ENCODE data around the gene ITPRID1. TPM values are rescaled to one million over a fixed set of nuclear protein-coding genes. Genes with fewer than 3 reads are reported as not detected.

The ITPRID1 gene
- total RNA-seq, 1 donor from 2014 or later = not detected

DNA sequence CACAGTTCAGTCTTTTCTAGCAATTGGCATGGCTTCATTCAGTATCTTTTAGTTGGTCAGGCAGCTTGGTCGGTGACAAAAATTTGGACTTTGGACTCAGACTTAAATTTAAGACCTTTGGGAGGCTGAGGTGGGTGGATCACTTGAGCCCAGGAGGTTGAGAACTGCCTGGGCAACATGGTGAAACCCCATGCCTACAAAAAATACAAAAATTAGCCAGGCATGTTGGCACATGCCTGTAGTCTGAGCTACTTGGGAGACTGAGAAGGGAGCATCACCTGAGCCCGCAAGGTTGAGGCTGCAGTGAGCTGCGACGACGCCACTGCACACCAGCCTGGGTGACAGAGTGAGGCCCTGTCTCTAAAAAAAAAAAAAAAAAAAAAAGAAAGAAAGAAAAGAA is 19.5 kb upstream of the ITPRID1 start:
- Mint-ChIP-seq H3K4me1 (ENCODE audit: unreplicated experiment) (no peaks in the 10 kb centered on the region), H3K4me3 (ENCODE audit: unreplicated experiment) (no peak overlapping the region), H3K36me3 (ENCODE audit: unreplicated experiment) (no peaks in the 10 kb centered on the region), H3K9me3 (ENCODE audit: unreplicated experiment) (no peaks in the 10 kb centered on the region), H3K27me3 (ENCODE audit: unreplicated experiment) (peaks cover 11% of the 10 kb centered on the region), H3K27ac (ENCODE audit: unreplicated experiment) (no peak overlapping the region)
- TF ChIP-seq, protein P1, sequence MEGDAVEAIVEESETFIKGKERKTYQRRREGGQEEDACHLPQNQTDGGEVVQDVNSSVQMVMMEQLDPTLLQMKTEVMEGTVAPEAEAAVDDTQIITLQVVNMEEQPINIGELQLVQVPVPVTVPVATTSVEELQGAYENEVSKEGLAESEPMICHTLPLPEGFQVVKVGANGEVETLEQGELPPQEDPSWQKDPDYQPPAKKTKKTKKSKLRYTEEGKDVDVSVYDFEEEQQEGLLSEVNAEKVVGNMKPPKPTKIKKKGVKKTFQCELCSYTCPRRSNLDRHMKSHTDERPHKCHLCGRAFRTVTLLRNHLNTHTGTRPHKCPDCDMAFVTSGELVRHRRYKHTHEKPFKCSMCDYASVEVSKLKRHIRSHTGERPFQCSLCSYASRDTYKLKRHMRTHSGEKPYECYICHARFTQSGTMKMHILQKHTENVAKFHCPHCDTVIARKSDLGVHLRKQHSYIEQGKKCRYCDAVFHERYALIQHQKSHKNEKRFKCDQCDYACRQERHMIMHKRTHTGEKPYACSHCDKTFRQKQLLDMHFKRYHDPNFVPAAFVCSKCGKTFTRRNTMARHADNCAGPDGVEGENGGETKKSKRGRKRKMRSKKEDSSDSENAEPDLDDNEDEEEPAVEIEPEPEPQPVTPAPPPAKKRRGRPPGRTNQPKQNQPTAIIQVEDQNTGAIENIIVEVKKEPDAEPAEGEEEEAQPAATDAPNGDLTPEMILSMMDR (IDR thresholded peaks at IDR 0.05) = no peak
- DNase-seq (ENCODE audit: extremely low spot score, unreplicated experiment) = no peak

DNA sequence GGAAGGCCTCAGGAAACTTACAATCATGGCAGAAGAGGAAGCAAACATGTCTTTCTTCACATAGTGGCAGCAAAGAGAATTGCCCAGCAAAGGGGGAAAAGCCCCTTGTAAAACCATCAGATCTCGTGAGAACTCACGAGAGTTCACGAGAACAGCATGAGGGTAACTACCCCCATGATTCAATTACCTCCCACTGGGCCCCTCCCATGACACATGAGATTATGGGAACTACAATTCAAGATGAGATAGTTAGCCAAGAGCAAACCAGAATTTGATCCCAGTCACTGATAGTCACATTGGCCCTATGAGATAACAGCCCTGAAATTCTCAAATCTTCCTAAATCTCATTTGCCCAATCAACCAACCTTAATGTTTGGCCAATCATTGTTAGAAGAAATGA is 18.2 kb upstream of the ITPRID1 start:
- no peak overlapping the region for H3K27ac Mint-ChIP-seq (ENCODE audit: unreplicated experiment)
- no peak for DNase-seq (ENCODE audit: extremely low spot score, unreplicated experiment)
- TF ChIP-seq, protein P1 (IDR thresholded peaks at IDR 0.05) = no peak
- H3K36me3 Mint-ChIP-seq (ENCODE audit: unreplicated experiment) = no peaks in the 10 kb centered on the region
- H3K9me3 Mint-ChIP-seq (ENCODE audit: unreplicated experiment) = no peaks in the 10 kb centered on the region
- no peaks in the 10 kb centered on the region for H3K4me1 Mint-ChIP-seq (ENCODE audit: unreplicated experiment)
- H3K27me3 Mint-ChIP-seq (ENCODE audit: unreplicated experiment) = peaks cover 11% of the 10 kb centered on the region
- H3K4me3 Mint-ChIP-seq (ENCODE audit: unreplicated experiment) = no peak overlapping the region

DNA sequence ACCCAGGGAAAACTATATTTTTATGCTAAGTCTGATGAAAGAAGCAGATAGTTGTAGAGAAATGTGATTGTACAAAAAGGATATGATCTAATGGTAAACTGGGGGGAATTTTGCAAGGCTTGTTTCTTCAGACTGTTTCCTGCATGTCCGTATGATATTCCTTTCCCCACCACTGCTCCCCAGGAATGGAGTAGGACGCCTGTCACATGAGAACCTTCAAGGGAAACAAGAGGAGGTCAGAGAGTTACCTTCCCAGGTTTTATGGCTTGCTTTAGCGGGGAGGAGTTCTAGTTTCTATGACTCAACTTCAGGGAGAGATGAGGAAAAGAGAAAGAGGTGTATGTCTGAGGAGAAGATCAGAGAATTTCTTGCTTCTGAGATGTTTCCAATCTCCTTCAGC is 16.4 kb upstream of the ITPRID1 start:
- H3K4me3 Mint-ChIP-seq (ENCODE audit: unreplicated experiment) = no peak overlapping the region
- TF ChIP-seq, protein P1 (IDR thresholded peaks at IDR 0.05) = no peak
- no peak overlapping the region for H3K27ac Mint-ChIP-seq (ENCODE audit: unreplicated experiment)
- H3K36me3 Mint-ChIP-seq (ENCODE audit: unreplicated experiment) = no peaks in the 10 kb centered on the region
- H3K9me3 Mint-ChIP-seq (ENCODE audit: unreplicated experiment) = no peaks in the 10 kb centered on the region
- no peaks in the 10 kb centered on the region for H3K4me1 Mint-ChIP-seq (ENCODE audit: unreplicated experiment)
- H3K27me3 Mint-ChIP-seq (ENCODE audit: unreplicated experiment) = peaks cover 11% of the 10 kb centered on the region
- DNase-seq (ENCODE audit: extremely low spot score, unreplicated experiment) = no peak

DNA sequence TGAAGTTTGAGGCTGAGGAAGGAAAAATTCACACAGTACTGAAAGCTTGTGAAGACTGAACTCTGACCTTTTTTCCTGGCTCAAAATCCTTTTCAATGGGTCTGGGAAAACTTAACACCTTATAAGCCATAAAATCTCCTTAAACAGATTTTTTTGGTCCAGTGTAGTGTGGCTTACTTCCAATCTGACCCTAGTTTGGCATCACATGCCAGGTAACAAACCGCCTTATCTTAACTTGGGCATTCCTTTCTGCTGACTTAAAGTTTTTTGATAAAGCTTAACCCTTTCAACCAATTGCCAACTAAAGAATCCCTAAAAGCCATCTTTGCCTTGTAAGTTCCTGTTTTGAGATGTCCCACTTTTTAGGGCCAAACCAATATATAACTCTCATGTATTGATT is 13.2 kb upstream of the ITPRID1 start:
- Mint-ChIP-seq H3K4me3 (ENCODE audit: unreplicated experiment) (no peak overlapping the region), H3K27me3 (ENCODE audit: unreplicated experiment) (peaks cover 11% of the 10 kb centered on the region), H3K4me1 (ENCODE audit: unreplicated experiment) (no peaks in the 10 kb centered on the region)

DNA sequence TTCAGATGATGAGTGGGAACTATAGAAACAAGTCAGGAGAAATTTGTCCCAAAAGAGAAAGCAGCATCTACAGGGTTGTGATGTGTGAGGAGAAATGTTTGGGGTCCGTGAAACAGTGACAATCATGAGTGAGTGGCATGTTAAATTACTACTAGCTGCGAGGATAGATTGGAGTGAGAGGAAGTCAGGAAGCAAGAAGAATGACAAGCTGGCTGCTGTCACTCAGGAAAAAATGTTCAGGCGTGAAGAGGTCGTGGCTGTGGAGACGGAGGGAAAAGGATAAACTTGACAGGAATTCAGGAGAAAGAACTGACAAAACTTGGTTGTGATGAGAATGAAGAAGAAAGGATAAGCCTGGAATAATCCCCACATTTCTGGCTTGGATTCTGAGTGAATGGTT is 5.1 kb upstream of the ITPRID1 start:
- TF ChIP-seq, protein P1 (IDR thresholded peaks at IDR 0.05) = no peak
- Mint-ChIP-seq H3K27me3 (ENCODE audit: unreplicated experiment) (no peaks in the 10 kb centered on the region), H3K36me3 (ENCODE audit: unreplicated experiment) (no peaks in the 10 kb centered on the region), H3K27ac (ENCODE audit: unreplicated experiment) (no peak overlapping the region), H3K4me3 (ENCODE audit: unreplicated experiment) (no peak overlapping the region), H3K4me1 (ENCODE audit: unreplicated experiment) (no peaks in the 10 kb centered on the region), H3K9me3 (ENCODE audit: unreplicated experiment) (peaks cover 8% of the 10 kb centered on the region)
- DNase-seq (ENCODE audit: extremely low spot score, unreplicated experiment) = no peak

More for the DNA sequence above, 13.2 kb upstream of the ITPRID1 start:
- H3K27ac Mint-ChIP-seq (ENCODE audit: unreplicated experiment) = no peak overlapping the region
- no peaks in the 10 kb centered on the region for H3K9me3 Mint-ChIP-seq (ENCODE audit: unreplicated experiment)
- H3K36me3 Mint-ChIP-seq (ENCODE audit: unreplicated experiment) = no peaks in the 10 kb centered on the region
- TF ChIP-seq, protein P1 (IDR thresholded peaks at IDR 0.05) = no peak
- DNase-seq (ENCODE audit: extremely low spot score, unreplicated experiment) = no peak
